Measurements from ENCODE around the gene GALNT18.

The GALNT18 gene

GRCh38 chr11:11579012-11579988 lies 42.5 kb downstream of the GALNT18 start:
- DNase-seq, result no peak
- Histone ChIP-seq H3K27ac (ENCODE audit: insufficient read depth in 1 of 2, low read depth in 1 of 2, low read length in 2 of 2, poor library complexity in 1 of 2, severe bottlenecking in 2 of 2) (no peak overlapping the region), H3K36me3 (ENCODE audit: control insufficient read depth in 4 of 4, insufficient read depth in 4 of 4, low read length in 3 of 4) (no peaks in the 10 kb centered on the region), H3K9me3 (ENCODE audit: control extremely low read depth in 1 of 5, control insufficient read depth in 4 of 5, insufficient read depth in 2 of 5, low read depth in 1 of 5, low read length in 4 of 5) (no peaks in the 10 kb centered on the region), H3K4me1 (ENCODE audit: control extremely low read depth in 1 of 4, control insufficient read depth in 4 of 4, insufficient read depth in 4 of 4, low read length in 3 of 4) (peaks cover 0 to 32% (median 12%) of the 10 kb centered on the region in 4 experiments), H3K27me3 (replicated peaks in 2 of 5; ENCODE audit: control insufficient read depth in 4 of 5, insufficient read depth in 5 of 5, low read length in 4 of 5) (peaks cover 0 to 4% (median 0%) of the 10 kb centered on the region in 5 experiments), H3K4me3 (ENCODE audit: control insufficient read depth in 1 of 7, extremely low read depth in 1 of 7, insufficient read depth in 4 of 7, low read depth in 2 of 7, low read length in 6 of 7) (no peak overlapping the region)
- ChIA-PET POLR2A (no interaction called here), CTCF (no interaction called here)
- whole genome bisulfite sequencing (ENCODE audit: insufficient coverage), result 92% methylated on average over 11 of the region's 13 CpGs

- H3K4me1 ChIP-seq (ENCODE audit: control extremely low read depth in 1 of 4, control insufficient read depth in 4 of 4, insufficient read depth in 4 of 4, low read length in 3 of 4), result peaks cover 0 to 24% (median 12%) of the 10 kb centered on the region in 4 experiments
- H3K27ac ChIP-seq (ENCODE audit: insufficient read depth in 1 of 2, low read depth in 1 of 2, low read length in 2 of 2, poor library complexity in 1 of 2, severe bottlenecking in 2 of 2), result no peak overlapping the region
- CTCF ChIA-PET, result no interaction called here
- no peak overlapping the region for H3K4me3 ChIP-seq (ENCODE audit: control insufficient read depth in 1 of 7, extremely low read depth in 1 of 7, insufficient read depth in 4 of 7, low read depth in 2 of 7, low read length in 6 of 7)
- DNase-seq, result no peak
- no peaks in the 10 kb centered on the region for H3K9me3 ChIP-seq (ENCODE audit: control extremely low read depth in 1 of 5, control insufficient read depth in 4 of 5, insufficient read depth in 2 of 5, low read depth in 1 of 5, low read length in 4 of 5)
- H3K27me3 ChIP-seq (replicated peaks in 2 of 5; ENCODE audit: control insufficient read depth in 4 of 5, insufficient read depth in 5 of 5, low read length in 4 of 5), result peaks cover 0 to 4% (median 0%) of the 10 kb centered on the region in 5 experiments
- H3K36me3 ChIP-seq (ENCODE audit: control insufficient read depth in 4 of 4, insufficient read depth in 4 of 4, low read length in 3 of 4), result no peaks in the 10 kb centered on the region
- POLR2A ChIA-PET, result no interaction called here
- 96% methylated on average over 10 of the region's 15 CpGs for WGBS (ENCODE audit: insufficient coverage)
These were observed 43.6 kb downstream of the GALNT18 start for GRCh38 chr11:11577932-11578911.

- peak in 2 of 3 donors; percentile 67 to 69 for DNase-seq
- Histone ChIP-seq H3K27ac (ENCODE audit: insufficient read depth in 1 of 2, low read depth in 1 of 2, low read length in 2 of 2, poor library complexity in 1 of 2, severe bottlenecking in 2 of 2) (no peak overlapping the region), H3K9me3 (ENCODE audit: control extremely low read depth in 1 of 5, control insufficient read depth in 4 of 5, insufficient read depth in 2 of 5, low read depth in 1 of 5, low read length in 4 of 5) (no peaks in the 10 kb centered on the region), H3K4me3 (ENCODE audit: control insufficient read depth in 1 of 7, extremely low read depth in 1 of 7, insufficient read depth in 4 of 7, low read depth in 2 of 7, low read length in 6 of 7) (no peak overlapping the region), H3K27me3 (replicated peaks in 2 of 5; ENCODE audit: control insufficient read depth in 4 of 5, insufficient read depth in 5 of 5, low read length in 4 of 5) (peaks cover 0 to 4% (median 0%) of the 10 kb centered on the region in 5 experiments), H3K36me3 (ENCODE audit: control insufficient read depth in 4 of 4, insufficient read depth in 4 of 4, low read length in 3 of 4) (no peaks in the 10 kb centered on the region), H3K4me1 (ENCODE audit: control extremely low read depth in 1 of 4, control insufficient read depth in 4 of 4, insufficient read depth in 4 of 4, low read length in 3 of 4) (peaks cover 0 to 19% (median 12%) of the 10 kb centered on the region in 4 experiments)
- ChIA-PET POLR2A (no interaction called here), CTCF (no interaction called here)
- WGBS (ENCODE audit: insufficient coverage), result 74% methylated on average over 7 of the region's 8 CpGs
These were observed 44.5 kb downstream of the GALNT18 start for GRCh38 chr11:11577251-11577855.

GRCh38 chr11:11574373-11575287 lies 47.2 kb downstream of the GALNT18 start:
- POLR2A ChIA-PET, result no interaction called here
- Histone ChIP-seq H3K27me3 (replicated peaks in 2 of 5; ENCODE audit: control insufficient read depth in 4 of 5, insufficient read depth in 5 of 5, low read length in 4 of 5) (peaks cover 0 to 6% (median 0%) of the 10 kb centered on the region in 5 experiments), H3K4me3 (ENCODE audit: control insufficient read depth in 1 of 7, extremely low read depth in 1 of 7, insufficient read depth in 4 of 7, low read depth in 2 of 7, low read length in 6 of 7) (no peak overlapping the region), H3K36me3 (ENCODE audit: control insufficient read depth in 4 of 4, insufficient read depth in 4 of 4, low read length in 3 of 4) (no peaks in the 10 kb centered on the region), H3K4me1 (ENCODE audit: control extremely low read depth in 1 of 4, control insufficient read depth in 4 of 4, insufficient read depth in 4 of 4, low read length in 3 of 4) (peaks cover 0 to 30% (median 18%) of the 10 kb centered on the region in 4 experiments), H3K27ac (ENCODE audit: insufficient read depth in 1 of 2, low read depth in 1 of 2, low read length in 2 of 2, poor library complexity in 1 of 2, severe bottlenecking in 2 of 2) (no peak overlapping the region), H3K9me3 (ENCODE audit: control extremely low read depth in 1 of 5, control insufficient read depth in 4 of 5, insufficient read depth in 2 of 5, low read depth in 1 of 5, low read length in 4 of 5) (no peaks in the 10 kb centered on the region)
- WGBS (ENCODE audit: insufficient coverage), result 100% methylated on average over 3 of the region's 5 CpGs
- DNase-seq, result no peak
- CTCF ChIA-PET, result interaction anchor here (1.1 kb wide), 1 partner anchor 9 kb away, joined by 4 read pairs; no protein-coding TSS in a partner anchor

- H3K4me1 ChIP-seq (ENCODE audit: control extremely low read depth in 1 of 4, control insufficient read depth in 4 of 4, insufficient read depth in 4 of 4, low read length in 3 of 4), result peaks cover 0 to 36% (median 12%) of the 10 kb centered on the region in 4 experiments
- peaks cover 0 to 7% (median 0%) of the 10 kb centered on the region in 5 experiments for H3K27me3 ChIP-seq (replicated peaks in 2 of 5; ENCODE audit: control insufficient read depth in 4 of 5, insufficient read depth in 5 of 5, low read length in 4 of 5)
- CTCF ChIA-PET, result no interaction called here
- H3K9me3 ChIP-seq (ENCODE audit: control extremely low read depth in 1 of 5, control insufficient read depth in 4 of 5, insufficient read depth in 2 of 5, low read depth in 1 of 5, low read length in 4 of 5), result no peaks in the 10 kb centered on the region
- DNase-seq, result no peak
- no peak overlapping the region for H3K27ac ChIP-seq (ENCODE audit: insufficient read depth in 1 of 2, low read depth in 1 of 2, low read length in 2 of 2, poor library complexity in 1 of 2, severe bottlenecking in 2 of 2)
- H3K4me3 ChIP-seq (ENCODE audit: control insufficient read depth in 1 of 7, extremely low read depth in 1 of 7, insufficient read depth in 4 of 7, low read depth in 2 of 7, low read length in 6 of 7), result no peak overlapping the region
- POLR2A ChIA-PET, result no interaction called here
- WGBS (ENCODE audit: insufficient coverage), result 97% methylated on average over 6 of the region's 7 CpGs
- no peaks in the 10 kb centered on the region for H3K36me3 ChIP-seq (ENCODE audit: control insufficient read depth in 4 of 4, insufficient read depth in 4 of 4, low read length in 3 of 4)
These were observed 49.4 kb downstream of the GALNT18 start for GRCh38 chr11:11572386-11572785.

GRCh38 chr11:11571893-11572292 lies 49.9 kb downstream of the GALNT18 start:
- CTCF ChIA-PET, result interaction anchor here (0.8 kb wide), 1 partner anchor 10 kb away, joined by 4 read pairs; no protein-coding TSS in a partner anchor
- H3K27ac ChIP-seq (ENCODE audit: insufficient read depth in 1 of 2, low read depth in 1 of 2, low read length in 2 of 2, poor library complexity in 1 of 2, severe bottlenecking in 2 of 2), result no peak overlapping the region
- WGBS (ENCODE audit: insufficient coverage), result 100% methylated on average over 5 of the region's 7 CpGs

More at GRCh38 chr11:11571893-11572292, 49.9 kb downstream of the GALNT18 start:
- Histone ChIP-seq H3K27me3 (replicated peaks in 2 of 5; ENCODE audit: control insufficient read depth in 4 of 5, insufficient read depth in 5 of 5, low read length in 4 of 5) (peaks cover 0 to 7% (median 0%) of the 10 kb centered on the region in 5 experiments), H3K36me3 (ENCODE audit: control insufficient read depth in 4 of 4, insufficient read depth in 4 of 4, low read length in 3 of 4) (no peaks in the 10 kb centered on the region), H3K4me3 (ENCODE audit: control insufficient read depth in 1 of 7, extremely low read depth in 1 of 7, insufficient read depth in 4 of 7, low read depth in 2 of 7, low read length in 6 of 7) (no peak overlapping the region), H3K9me3 (ENCODE audit: control extremely low read depth in 1 of 5, control insufficient read depth in 4 of 5, insufficient read depth in 2 of 5, low read depth in 1 of 5, low read length in 4 of 5) (no peaks in the 10 kb centered on the region), H3K4me1 (ENCODE audit: control extremely low read depth in 1 of 4, control insufficient read depth in 4 of 4, insufficient read depth in 4 of 4, low read length in 3 of 4) (peaks cover 0 to 33% (median 8%) of the 10 kb centered on the region in 4 experiments)
- DNase-seq, result no peak
- POLR2A ChIA-PET, result no interaction called here

All from common myeloid progenitor, CD34-positive (primary cell).